Tibial artery (tissue), 4 donors: ENCODE results near the gene AP1M2.

Experiments used
- DNase-seq, 2 donors: peaks; one replicate each; pipeline ENCODE4 v3.0.0-alpha.2; 2019
- H3K27ac ChIP-seq, 2 donors: fragments of 200-600 bp; sonication (generic) in 1 of 2; 1 replicate in 1 of 2; 2 replicates in 1 of 2; pipeline ENCODE4 v1.5.1; 2018 to 2019; ENCODE audit warnings: mild to moderate bottlenecking in 1 of 2
- H3K27me3 ChIP-seq, 2 donors: fragments of 200-600 bp; sonication (generic) in 1 of 2; one replicate each; pipeline versions ENCODE4 v1.5.1 to v1.6.0; 2016 to 2019
- H3K36me3 ChIP-seq, 3 donors: fragments of 200-600 bp; sonication (generic) in 2 of 3; one replicate each; pipeline ENCODE4 v1.5.1; 2016 to 2019; ENCODE audit warnings: mild to moderate bottlenecking in 2 of 3
- H3K4me1 ChIP-seq, 4 donors: fragments of 200-600 bp; sonication (generic) in 2 of 4; 1 replicate in 3 of 4; 2 replicates in 1 of 4; pipeline ENCODE4 v1.5.1; 2016 to 2019
- H3K4me3 ChIP-seq, 2 donors: fragments of 200-600 bp; sonication (generic) in 1 of 2; 1 replicate in 1 of 2; 2 replicates in 1 of 2; pipeline ENCODE4 v1.5.1; 2018 to 2019; ENCODE audit warnings: mild to moderate bottlenecking in 2 of 2
- H3K9me3 ChIP-seq, 3 donors: fragments of 200-600 bp; sonication (generic) in 1 of 3; one replicate each; pipeline ENCODE4 v1.5.1; 2016 to 2019
- intact Hi-C: fragments of 100-400 bp; cut with DNase I; formaldehyde crosslinking; loops from one replicate; pipeline ENCODE4 v1.15.0; 2023; ENCODE audit warnings: low total_unique reads
- TF ChIP-seq, protein P1 (sequence below), 2 experiments: fragments of 200-600 bp in 1 of 2; fragments of 450-650 bp in 1 of 2; IDR thresholded peaks; one replicate each; pipeline ENCODE4 v1.5.1; 2017 to 2019; ENCODE audit warnings: antibody characterized with exemption in 2 of 2, mild to moderate bottlenecking in 1 of 2, moderate library complexity in 1 of 2

The AP1M2 gene

DNA sequence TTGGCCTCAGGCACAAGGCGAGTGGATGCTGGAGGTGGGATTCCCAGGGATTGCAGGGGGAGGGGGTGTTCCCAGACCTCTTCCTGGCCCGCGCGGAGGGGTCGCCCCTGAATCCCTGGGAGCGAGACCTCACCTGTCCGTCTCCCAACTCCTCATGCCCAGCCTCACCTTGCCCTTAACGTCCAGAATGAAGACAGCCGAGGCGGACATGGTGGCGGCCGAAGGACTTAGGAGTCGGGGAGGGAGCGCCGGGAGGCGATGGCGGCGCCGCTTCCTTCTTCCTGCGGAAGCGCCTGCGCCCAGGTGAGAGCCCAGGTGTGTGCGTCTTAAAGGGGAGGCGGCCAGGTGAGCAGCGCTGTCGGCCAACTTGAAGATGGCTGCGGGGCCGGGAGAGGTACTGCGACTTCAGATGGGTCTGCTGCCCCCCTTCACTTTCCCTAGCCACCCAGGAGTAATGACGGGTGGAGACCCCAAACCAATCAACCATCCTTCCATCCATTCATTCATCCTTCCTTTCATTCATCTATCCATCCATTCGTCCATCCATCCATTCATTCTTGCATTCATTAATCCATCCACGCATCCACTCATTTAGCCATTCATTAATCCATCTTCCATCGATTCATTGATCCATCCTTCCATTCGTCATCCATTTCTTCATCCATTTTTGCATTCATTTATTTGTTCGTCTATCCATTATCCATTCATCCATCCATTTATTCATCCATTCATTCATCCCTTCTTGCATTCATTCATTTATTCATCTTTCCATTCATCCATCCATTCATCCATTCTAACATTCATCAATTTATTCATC, at the start of gene AP1M2:
Gene AP1M2, minus strand, starts transcription at position 291 of the 817 bp plus-strand sequence. Its CDS starts 81 bp downstream, at position 210.
- no peak for DNase-seq
- TF ChIP-seq, protein P1, sequence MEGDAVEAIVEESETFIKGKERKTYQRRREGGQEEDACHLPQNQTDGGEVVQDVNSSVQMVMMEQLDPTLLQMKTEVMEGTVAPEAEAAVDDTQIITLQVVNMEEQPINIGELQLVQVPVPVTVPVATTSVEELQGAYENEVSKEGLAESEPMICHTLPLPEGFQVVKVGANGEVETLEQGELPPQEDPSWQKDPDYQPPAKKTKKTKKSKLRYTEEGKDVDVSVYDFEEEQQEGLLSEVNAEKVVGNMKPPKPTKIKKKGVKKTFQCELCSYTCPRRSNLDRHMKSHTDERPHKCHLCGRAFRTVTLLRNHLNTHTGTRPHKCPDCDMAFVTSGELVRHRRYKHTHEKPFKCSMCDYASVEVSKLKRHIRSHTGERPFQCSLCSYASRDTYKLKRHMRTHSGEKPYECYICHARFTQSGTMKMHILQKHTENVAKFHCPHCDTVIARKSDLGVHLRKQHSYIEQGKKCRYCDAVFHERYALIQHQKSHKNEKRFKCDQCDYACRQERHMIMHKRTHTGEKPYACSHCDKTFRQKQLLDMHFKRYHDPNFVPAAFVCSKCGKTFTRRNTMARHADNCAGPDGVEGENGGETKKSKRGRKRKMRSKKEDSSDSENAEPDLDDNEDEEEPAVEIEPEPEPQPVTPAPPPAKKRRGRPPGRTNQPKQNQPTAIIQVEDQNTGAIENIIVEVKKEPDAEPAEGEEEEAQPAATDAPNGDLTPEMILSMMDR (IDR thresholded peaks at IDR 0.05) = no peak
- H3K4me3 ChIP-seq = no peak within 1 kb of the TSS
- intact Hi-C loops = no loop called here
- no peak within 1 kb of the TSS for H3K27ac ChIP-seq
- no peaks in the 10 kb centered on the region for H3K4me1 ChIP-seq
- H3K36me3 ChIP-seq = no peaks in the 10 kb centered on the region
- no peaks in the 10 kb centered on the region for H3K9me3 ChIP-seq
- H3K27me3 ChIP-seq = peaks cover 0 to 41% of the 10 kb centered on the region in 2 donors

DNA sequence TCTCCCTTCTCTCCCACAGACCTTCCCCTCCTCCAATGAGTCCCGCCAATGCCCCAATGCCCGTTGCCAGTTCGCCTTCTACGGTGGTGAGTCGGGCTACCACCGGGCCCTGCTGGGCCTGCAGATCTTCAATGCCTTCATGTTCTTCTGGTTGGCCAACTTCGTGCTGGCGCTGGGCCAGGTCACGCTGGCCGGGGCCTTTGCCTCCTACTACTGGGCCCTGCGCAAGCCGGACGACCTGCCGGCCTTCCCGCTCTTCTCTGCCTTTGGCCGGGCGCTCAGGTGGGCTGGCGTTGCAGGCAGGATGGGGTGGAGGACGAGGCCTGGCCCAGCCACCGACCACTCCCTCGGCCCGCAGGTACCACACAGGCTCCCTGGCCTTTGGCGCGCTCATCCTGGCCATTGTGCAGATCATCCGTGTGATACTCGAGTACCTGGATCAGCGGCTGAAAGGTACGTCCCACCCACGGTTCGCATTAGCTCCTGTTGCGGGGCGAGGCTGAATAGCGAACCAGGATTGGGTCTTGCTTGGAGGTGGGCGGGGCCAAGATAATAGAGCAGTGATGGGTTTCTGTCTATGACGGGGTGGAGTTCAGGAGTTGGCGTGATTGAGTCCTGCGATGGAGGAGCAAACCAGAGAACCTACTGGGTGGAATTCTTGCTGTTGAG, 49.3 kb upstream of the AP1M2 start:
- no peaks in the 10 kb centered on the region for H3K9me3 ChIP-seq
- DNase-seq = no peak
- H3K36me3 ChIP-seq = peaks cover 82 to 99% (median 91%) of the 10 kb centered on the region in 3 donors
- H3K4me3 ChIP-seq = no peak overlapping the region
- no peaks in the 10 kb centered on the region for H3K27me3 ChIP-seq
- peaks cover 0 to under 1% (median 0%) of the 10 kb centered on the region in 4 donors for H3K4me1 ChIP-seq
- intact Hi-C loops = no loop called here
- TF ChIP-seq, protein P1 (IDR thresholded peaks at IDR 0.05) = no peak
- H3K27ac ChIP-seq = no peak overlapping the region

DNA sequence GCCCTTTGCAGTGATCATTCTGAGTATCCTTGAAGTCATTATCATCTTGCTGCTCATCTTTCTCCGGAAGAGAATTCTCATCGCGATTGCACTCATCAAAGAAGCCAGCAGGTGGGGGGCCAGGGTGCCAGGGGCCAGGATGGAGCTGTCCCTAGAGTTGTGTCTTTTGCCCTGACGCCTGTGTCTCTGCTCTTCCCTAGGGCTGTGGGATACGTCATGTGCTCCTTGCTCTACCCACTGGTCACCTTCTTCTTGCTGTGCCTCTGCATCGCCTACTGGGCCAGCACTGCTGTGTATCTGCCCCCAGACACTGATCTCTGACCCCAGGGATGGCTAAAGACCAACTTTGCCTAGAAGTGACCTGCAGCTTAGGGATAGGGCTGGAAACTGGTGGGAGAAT, 47.9 kb upstream of the AP1M2 start:
- H3K27ac ChIP-seq = no peak overlapping the region
- DNase-seq = no peak
- intact Hi-C loops = no loop called here
- H3K9me3 ChIP-seq = no peaks in the 10 kb centered on the region
- peaks cover 82 to 99% (median 92%) of the 10 kb centered on the region in 3 donors for H3K36me3 ChIP-seq
- no peak overlapping the region for H3K4me3 ChIP-seq
- TF ChIP-seq, protein P1 (IDR thresholded peaks at IDR 0.05) = no peak
- no peaks in the 10 kb centered on the region for H3K4me1 ChIP-seq
- no peaks in the 10 kb centered on the region for H3K27me3 ChIP-seq

DNA sequence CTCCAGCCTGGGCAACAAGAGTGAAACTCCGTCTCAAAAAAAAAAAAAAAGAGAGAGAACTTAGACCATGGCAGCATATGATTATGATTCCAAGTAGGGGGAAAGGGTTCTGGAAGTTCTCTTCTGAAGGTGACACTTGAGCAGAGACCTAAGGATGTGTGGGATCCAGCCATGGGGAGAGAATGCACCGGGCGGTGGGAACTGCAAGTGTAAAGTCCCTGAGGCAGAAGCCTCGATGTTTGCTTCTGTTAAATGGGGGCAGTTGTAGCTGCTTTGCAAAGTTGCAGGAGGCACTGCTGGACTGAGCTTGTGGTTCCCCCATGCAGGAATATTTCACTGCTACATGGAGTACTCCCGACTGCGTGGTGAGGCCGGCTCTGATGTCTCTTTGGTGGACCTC, 47.3 kb upstream of the AP1M2 start:
- peaks cover 83 to 99% (median 95%) of the 10 kb centered on the region in 3 donors for H3K36me3 ChIP-seq

DNA sequence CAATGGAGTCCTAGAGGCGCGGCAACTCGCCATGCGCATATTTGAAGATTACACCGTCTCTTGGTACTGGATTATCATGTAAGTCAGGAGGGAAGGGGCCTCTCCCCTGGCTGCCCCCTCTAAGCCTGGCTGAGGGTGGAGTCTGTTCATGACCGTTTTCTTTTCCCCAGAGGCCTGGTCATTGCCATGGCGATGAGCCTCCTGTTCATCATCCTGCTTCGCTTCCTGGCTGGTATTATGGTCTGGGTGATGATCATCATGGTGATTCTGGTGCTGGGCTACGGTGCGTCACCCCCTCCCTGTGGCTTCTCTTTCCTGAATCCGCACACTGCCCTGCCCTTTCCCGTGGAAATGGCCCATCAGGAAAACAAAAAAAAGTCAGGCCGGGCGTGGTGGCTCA, 44.8 kb upstream of the AP1M2 start:
- Histone ChIP-seq H3K27ac (no peak overlapping the region), H3K4me3 (no peak overlapping the region), H3K27me3 (no peaks in the 10 kb centered on the region), H3K9me3 (no peaks in the 10 kb centered on the region), H3K4me1 (peaks cover 0 to 3% (median under 1%) of the 10 kb centered on the region in 4 donors), H3K36me3 (peaks cover 73 to 95% (median 86%) of the 10 kb centered on the region in 3 donors)
- DNase-seq = no peak
- intact Hi-C loops = no loop called here
- TF ChIP-seq, protein P1 (IDR thresholded peaks at IDR 0.05) = no peak

More for the DNA sequence above, 47.3 kb upstream of the AP1M2 start:
- Histone ChIP-seq H3K4me3 (no peak overlapping the region), H3K27me3 (no peaks in the 10 kb centered on the region), H3K27ac (no peak overlapping the region), H3K4me1 (no peaks in the 10 kb centered on the region), H3K9me3 (no peaks in the 10 kb centered on the region)
- TF ChIP-seq, protein P1 (IDR thresholded peaks at IDR 0.05) = no peak
- intact Hi-C loops = no loop called here
- DNase-seq = no peak
